Fibroblast of lung (primary cell): ENCODE measurements around the gene SLC6A1. TPM values are rescaled to one million over a fixed set of nuclear protein-coding genes. Genes with fewer than 3 reads are reported as not detected.

Experiments
- DNase-seq, 2 donors: peaks; one replicate each; pipeline versions ENCODE4 v3.0.0 to v3.0.0-alpha.2; 2010; ENCODE audit warnings: low read depth in 2 of 2
- H2AFZ ChIP-seq: 2 replicates; pipeline ENCODE4 v1.5.1; 2012; ENCODE audit warnings: low read length, control low read depth, inconsistent platforms
- H3K27ac ChIP-seq: 2 replicates; pipeline ENCODE4 v1.5.1; 2011; ENCODE audit warnings: low read length, control low read depth; ENCODE audit not compliant: insufficient read depth
- H3K27me3 ChIP-seq: 2 replicates; pipeline ENCODE4 v1.5.1; 2011; ENCODE audit warnings: mild to moderate bottlenecking, low read length; ENCODE audit not compliant: control insufficient read depth, insufficient read depth
- H3K36me3 ChIP-seq: 2 replicates; pipeline ENCODE4 v1.5.1; 2011; ENCODE audit warnings: low read length; ENCODE audit not compliant: control insufficient read depth, insufficient read depth
- H3K4me1 ChIP-seq: 2 replicates; pipeline ENCODE4 v1.5.1; 2011; ENCODE audit warnings: low read length; ENCODE audit not compliant: control insufficient read depth, insufficient read depth; ENCODE audit errors: extremely low read depth
- H3K4me2 ChIP-seq: 2 replicates; pipeline ENCODE4 v1.5.1; 2011; ENCODE audit warnings: low read length, control low read depth; ENCODE audit not compliant: insufficient read depth; ENCODE audit errors: extremely low read depth
- H3K4me3 ChIP-seq, 4 experiments: fragments of 200-600 bp in 1 of 4; sonication (generic) in 1 of 4; replicated peaks in 1 of 4; 2 replicates each; pipeline ENCODE4 v1.5.1; 2011 to 2016; ENCODE audit warnings: low read length in 4 of 4, low read depth in 3 of 4, mild to moderate bottlenecking in 3 of 4, control low read depth in 2 of 4, inconsistent platforms in 1 of 4, mixed read lengths in 1 of 4; ENCODE audit not compliant: insufficient read depth in 1 of 4; ENCODE audit errors: control extremely low read depth in 1 of 4
- H3K79me2 ChIP-seq: 2 replicates; pipeline ENCODE4 v1.5.1; 2012; ENCODE audit warnings: mild to moderate bottlenecking, low read length, inconsistent platforms; ENCODE audit not compliant: control insufficient read depth, insufficient read depth
- H3K9ac ChIP-seq: 2 replicates; pipeline ENCODE4 v1.5.1; 2011; ENCODE audit warnings: mild to moderate bottlenecking, low read length, control low read depth; ENCODE audit not compliant: insufficient read depth
- H3K9me3 ChIP-seq: 2 replicates; pipeline ENCODE4 v1.5.1; 2012; ENCODE audit warnings: low read depth, low read length; ENCODE audit not compliant: control insufficient read depth, insufficient read depth
- H4K20me1 ChIP-seq: 2 replicates; pipeline ENCODE4 v1.5.1; 2011; ENCODE audit warnings: low read length; ENCODE audit not compliant: control insufficient read depth, insufficient read depth; ENCODE audit errors: extremely low read depth
- CTCF ChIP-seq, 2 donors: IDR thresholded peaks in 1 of 2; conservative IDR thresholded peaks in 1 of 2; 1 replicate in 1 of 2; 2 replicates in 1 of 2; pipeline ENCODE4 v1.5.1; 2011 to 2012; ENCODE audit warnings: low read length in 2 of 2, control low read depth in 1 of 2, inconsistent platforms in 1 of 2, low read depth in 1 of 2, mild to moderate bottlenecking in 1 of 2
- EZH2 ChIP-seq: IDR thresholded peaks from 2 replicates; pipeline ENCODE4 v1.5.1; 2012; ENCODE audit warnings: low read length, control low read depth, mild to moderate bottlenecking; ENCODE audit errors: missing control alignments
- polyA plus RNA-seq, 2 donors: library from polyadenylated mRNA; depleted of rRNA in 1 of 2; stranded (reverse) in 1 of 2; unstranded in 1 of 2; fragments of >200 nt; gene quantifications; 2 replicates each; pipeline ENCODE4 v1.2.1, GENCODE V29; 2011 to 2012; ENCODE audit warnings: missing spikeins in 1 of 2
- total RNA-seq: library from RNA; depleted of rRNA; stranded (reverse); fragments of >200 nt; gene quantifications from 2 replicates; pipeline ENCODE4 v1.2.1, GENCODE V29; 2014

SLC6A1 gene
- total and polyA plus RNA-seq, 2 donors (not counting 1 experiment from before 2014, with no cell fraction given) = not detected

GRCh38 chr3:10954740-10955139 is 37.8 kb upstream of the SLC6A1 start:
- Histone ChIP-seq H3K27me3 (no peaks in the 10 kb centered on the region), H3K4me1 (no peaks in the 10 kb centered on the region), H2AFZ (no peak overlapping the region), H3K4me2 (no peak overlapping the region), H4K20me1 (no peaks in the 10 kb centered on the region), H3K27ac (no peak overlapping the region), H3K9ac (no peak overlapping the region), H3K9me3 (no peaks in the 10 kb centered on the region), H3K36me3 (no peaks in the 10 kb centered on the region), H3K4me3 (no peak overlapping the region), H3K79me2 (no peaks in the 10 kb centered on the region)
- TF ChIP-seq EZH2 (no peak), CTCF (conservative IDR thresholded peaks at IDR 0.05 in 1 of 2, IDR thresholded peaks at IDR 0.05 in 1 of 2; ENCODE audit: low read depth in 1 of 2, low read length in 2 of 2) (no peak)
- no peak for DNase-seq

GRCh38 chr3:10955711-10956453 is 36.7 kb upstream of the SLC6A1 start:
- Histone ChIP-seq H3K9ac (no peak overlapping the region), H3K27me3 (no peaks in the 10 kb centered on the region), H3K27ac (no peak overlapping the region)

GRCh38 chr3:10956531-10956930 is 36.0 kb upstream of the SLC6A1 start:
- no peaks in the 10 kb centered on the region for H3K79me2 ChIP-seq
- no peaks in the 10 kb centered on the region for H3K9me3 ChIP-seq
- no peaks in the 10 kb centered on the region for H3K4me1 ChIP-seq
- H3K27me3 ChIP-seq = no peaks in the 10 kb centered on the region
- no peaks in the 10 kb centered on the region for H3K36me3 ChIP-seq
- H3K9ac ChIP-seq = no peak overlapping the region
- no peaks in the 10 kb centered on the region for H4K20me1 ChIP-seq
- H3K4me2 ChIP-seq = no peak overlapping the region
- H2AFZ ChIP-seq = no peak overlapping the region
- TF ChIP-seq CTCF (conservative IDR thresholded peaks at IDR 0.05 in 1 of 2, IDR thresholded peaks at IDR 0.05 in 1 of 2; ENCODE audit: low read depth in 1 of 2, low read length in 2 of 2) = no peak
- H3K27ac ChIP-seq = no peak overlapping the region
- H3K4me3 ChIP-seq = no peak overlapping the region
- no peak for DNase-seq

More at GRCh38 chr3:10955711-10956453, 36.7 kb upstream of the SLC6A1 start:
- no peaks in the 10 kb centered on the region for H3K79me2 ChIP-seq
- no peak overlapping the region for H3K4me2 ChIP-seq
- no peaks in the 10 kb centered on the region for H3K36me3 ChIP-seq
- no peak for TF ChIP-seq CTCF (conservative IDR thresholded peaks at IDR 0.05 in 1 of 2, IDR thresholded peaks at IDR 0.05 in 1 of 2; ENCODE audit: low read depth in 1 of 2, low read length in 2 of 2)
- TF ChIP-seq EZH2 = no peak
- H2AFZ ChIP-seq = no peak overlapping the region
- H3K4me1 ChIP-seq = no peaks in the 10 kb centered on the region
- H4K20me1 ChIP-seq = no peaks in the 10 kb centered on the region
- no peaks in the 10 kb centered on the region for H3K9me3 ChIP-seq
- no peak overlapping the region for H3K4me3 ChIP-seq
- no peak for DNase-seq
